Measurements from ENCODE around the gene CDKN2B-AS1.

The CDKN2B-AS1 gene

DNA sequence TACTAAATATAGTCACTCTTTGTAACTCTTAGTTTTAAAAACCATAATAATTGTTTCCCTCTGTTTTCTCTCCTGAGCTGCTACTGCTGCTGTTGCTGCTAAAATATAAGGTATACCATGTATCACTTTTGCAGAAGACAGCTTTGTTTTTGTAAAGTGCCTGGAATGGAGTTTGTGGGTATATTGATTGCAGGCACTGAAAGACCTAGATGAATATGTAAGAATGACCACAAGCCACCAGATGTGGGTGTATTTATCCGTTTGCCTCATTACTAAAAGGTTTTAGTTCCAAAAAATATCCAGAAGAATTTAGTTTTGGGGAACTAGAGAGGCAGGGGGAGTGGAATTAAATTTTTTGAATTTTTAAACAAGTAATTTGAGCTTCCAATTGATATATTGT is 165.6 kb downstream of the CDKN2B-AS1 start:
- DNase-seq, result no peak

GRCh38 chr9:22165144-22165543 is 170.6 kb downstream of the CDKN2B-AS1 start:
- no peak for DNase-seq

GRCh38 chr9:22169243-22169642 is 174.7 kb downstream of the CDKN2B-AS1 start:
- no peak for DNase-seq

- no peak for DNase-seq
These were observed 175.3 kb downstream of the CDKN2B-AS1 start for GRCh38 chr9:22169727-22170503.

Data from DMS53 (cell line).